Small intestine (tissue), 7 donors: Measurements from ENCODE around the gene RIMBP2. TPM values are rescaled to one million over a fixed set of nuclear protein-coding genes. Genes with fewer than 3 reads are reported as not detected.
"Not testable (repeated sequence)": the region's sequence is repeated elsewhere in the genome, so short reads cannot be mapped to it uniquely, and the experiment has no call there.

ENCODE experiments used
- DNase-seq, 2 donors: peaks; one replicate each; pipeline versions ENCODE4 v3.0.0 to v3.0.0-alpha.2; 2013
- FAIRE-seq: peaks from 2 replicates; lab custom pipeline; 2012; peaks lifted over from hg19 to GRCh38; lab: Jason Lieb, UNC
- H3K27ac ChIP-seq, 3 donors: one replicate each; pipeline ENCODE4 v1.5.1; 2013; ENCODE audit warnings: low read length in 2 of 3, mild to moderate bottlenecking in 2 of 3, control low read depth in 1 of 3, inconsistent platforms in 1 of 3, low read depth in 1 of 3, moderate library complexity in 1 of 3
- H3K27me3 ChIP-seq, 3 donors: one replicate each; pipeline ENCODE4 v1.6.1; 2013; ENCODE audit warnings: low read length in 3 of 3, inconsistent platforms in 1 of 3; ENCODE audit not compliant: control insufficient read depth in 3 of 3, insufficient read depth in 3 of 3
- H3K36me3 ChIP-seq, 3 donors: one replicate each; pipeline ENCODE4 v1.6.1; 2013; ENCODE audit warnings: low read length in 3 of 3, inconsistent platforms in 1 of 3, low read depth in 1 of 3, mild to moderate bottlenecking in 1 of 3, moderate library complexity in 1 of 3; ENCODE audit not compliant: control insufficient read depth in 3 of 3, insufficient read depth in 2 of 3
- H3K4me1 ChIP-seq, 3 donors: one replicate each; pipeline ENCODE4 v1.6.1; 2013; ENCODE audit warnings: low read length in 2 of 3, inconsistent platforms in 1 of 3, low read depth in 1 of 3, mild to moderate bottlenecking in 1 of 3, moderate library complexity in 1 of 3; ENCODE audit not compliant: control insufficient read depth in 3 of 3, insufficient read depth in 2 of 3
- H3K4me3 ChIP-seq, 3 donors: one replicate each; pipeline ENCODE4 v1.5.1; 2013; ENCODE audit warnings: low read length in 3 of 3, control low read depth in 1 of 3, inconsistent platforms in 1 of 3, low read depth in 1 of 3, mild to moderate bottlenecking in 1 of 3, moderate library complexity in 1 of 3
- H3K9me3 ChIP-seq, 2 donors: one replicate each; pipeline ENCODE4 v1.6.1; 2013; ENCODE audit warnings: low read depth in 1 of 2, low read length in 1 of 2; ENCODE audit not compliant: control insufficient read depth in 2 of 2, insufficient read depth in 1 of 2
- WGBS, 3 donors: extraction: QIAGEN DNeasy Blood & Tissue Kit; methylation state at CpG; one replicate each; pipeline ENCODE4 v1.1.7; 2013; 5-methylcytosine and 5-hydroxymethylcytosine counted together
- polyA plus RNA-seq, 4 donors: library from polyadenylated mRNA; stranded (reverse) in 3 of 4; unstranded in 1 of 4; fragments of 200-250 nt in 3 of 4; fragments of 120-200 nt in 1 of 4; gene quantifications; one replicate each; pipeline versions ENCODE4 v1.2.1 to v1.2.3, GENCODE V29; 2013
- donor health status: healthy with polysubstance abuse.
- donor health status: control.
- donor health status: control.
- donor health status: Bipolar disorder and iron deficiency.
- donor health status: healthy.

Gene RIMBP2
- polyA plus RNA-seq, 4 donors, result 0.22 to 12.2 (median 2.3) TPM

DNA sequence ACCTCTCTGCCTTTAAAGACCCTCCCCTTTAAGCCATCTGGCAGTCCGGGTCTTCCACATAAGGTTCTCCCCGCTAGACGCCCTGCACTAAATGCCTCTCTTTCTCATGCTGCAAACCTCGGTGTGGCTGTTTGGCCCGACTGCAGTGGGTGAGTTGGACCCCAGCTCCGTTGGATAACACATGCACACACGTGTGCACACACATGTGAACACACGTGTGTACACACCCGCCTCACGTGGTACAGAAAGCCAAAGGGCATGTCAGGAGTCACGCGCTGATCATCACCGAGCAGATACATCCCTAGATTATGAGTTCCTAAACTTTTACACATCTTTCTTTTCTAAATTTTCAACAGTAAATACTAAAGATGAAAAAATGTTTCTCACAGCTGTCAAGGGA lies 68.3 kb downstream of the RIMBP2 start:
- H3K9me3 ChIP-seq, result no peaks in the 10 kb centered on the region
- no peaks in the 10 kb centered on the region for H3K4me1 ChIP-seq
- no peak for DNase-seq
- H3K27me3 ChIP-seq, result no peaks in the 10 kb centered on the region
- FAIRE-seq, result no peak
- 78 to 86% (median 84%) methylated on average over 13 of the region's 13 CpGs for WGBS, 3 donors
- no peak overlapping the region for H3K27ac ChIP-seq
- H3K4me3 ChIP-seq, result no peak overlapping the region
- no peaks in the 10 kb centered on the region for H3K36me3 ChIP-seq

DNA sequence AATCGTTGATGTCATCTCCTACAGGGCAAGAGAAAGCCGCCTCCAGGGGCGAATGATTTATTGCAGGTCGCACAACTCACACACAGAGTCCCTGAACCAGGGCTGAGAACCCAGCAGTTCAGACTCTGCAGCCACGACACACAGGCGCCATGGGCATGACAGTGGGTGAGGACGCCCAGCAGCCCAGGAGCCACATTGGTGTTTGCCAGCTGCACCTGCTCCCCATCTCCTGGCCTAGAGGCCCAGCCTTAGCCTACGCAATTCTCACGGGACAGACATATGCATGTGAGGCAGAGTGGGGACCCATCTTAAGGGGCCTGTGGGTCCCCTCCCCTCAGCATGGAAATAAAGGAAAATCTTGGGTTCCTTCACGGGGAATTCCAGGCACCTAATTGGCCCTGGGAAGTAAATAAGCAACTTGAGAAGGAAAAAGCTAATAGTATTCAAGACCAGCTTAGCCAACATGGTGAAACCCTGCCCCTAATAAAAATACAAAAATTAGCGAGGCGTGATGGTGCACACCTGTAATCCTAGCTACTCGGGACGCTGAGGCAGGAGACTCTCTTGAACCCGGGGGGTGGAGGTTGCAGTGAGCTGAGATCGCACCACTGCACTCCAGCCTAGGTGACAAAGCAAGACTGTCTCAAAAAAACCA lies 69.3 kb downstream of the RIMBP2 start:
- no peaks in the 10 kb centered on the region for H3K9me3 ChIP-seq
- FAIRE-seq (no peak), DNase-seq (no peak)
- 81 to 86% (median 84%) methylated on average over 16 of the region's 16 CpGs for WGBS, 3 donors
- H3K4me3 ChIP-seq, result no peak overlapping the region
- H3K36me3 ChIP-seq, result no peaks in the 10 kb centered on the region
- no peaks in the 10 kb centered on the region for H3K4me1 ChIP-seq
- H3K27me3 ChIP-seq, result no peaks in the 10 kb centered on the region
- no peak overlapping the region for H3K27ac ChIP-seq

DNA sequence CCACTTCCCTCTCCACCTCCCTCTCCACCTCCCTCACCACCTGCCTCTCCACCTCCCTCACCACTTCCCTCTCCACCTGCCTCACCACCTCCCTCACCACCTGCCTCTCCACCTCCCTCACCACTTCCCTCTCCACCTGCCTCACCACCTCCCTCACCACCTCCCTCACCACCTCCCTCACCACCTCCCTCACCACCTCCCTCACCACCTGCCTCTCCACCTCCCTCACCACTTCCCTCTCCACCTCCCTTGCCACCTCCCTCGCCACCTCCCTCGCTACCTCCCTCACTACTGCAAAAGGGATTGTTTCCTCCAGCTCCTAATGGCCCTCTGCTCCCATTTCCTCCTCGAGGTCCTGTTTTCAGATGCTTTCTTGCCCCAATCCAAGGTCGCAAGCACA lies 69.9 kb downstream of the RIMBP2 start:
- not testable (repeated sequence) for H3K27ac ChIP-seq, H3K27me3 ChIP-seq, H3K36me3 ChIP-seq, H3K4me1 ChIP-seq, H3K9me3 ChIP-seq, H3K4me3 ChIP-seq, DNase-seq
- WGBS, 3 donors, result 51 to 70% (median 67%) methylated on average over 4 of the region's 4 CpGs
- peak; percentile 95 for FAIRE-seq

DNA sequence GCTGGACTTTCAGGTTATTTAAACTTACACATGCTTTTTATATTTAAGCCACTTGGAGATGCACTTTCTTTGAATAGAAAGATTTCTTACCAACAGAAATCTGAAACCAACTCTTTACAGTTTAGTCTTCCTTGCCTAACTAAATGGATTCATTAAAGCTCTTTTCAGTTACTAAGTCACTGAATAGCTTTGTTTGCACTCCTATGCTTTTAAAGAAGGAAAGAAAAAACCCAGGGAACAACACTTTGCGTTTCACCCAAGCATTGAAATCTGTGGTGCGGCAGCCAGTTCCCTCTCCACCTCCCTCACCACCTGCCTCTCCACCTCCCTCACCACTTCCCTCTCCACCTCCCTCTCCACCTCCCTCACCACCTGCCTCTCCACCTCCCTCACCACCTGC lies 70.3 kb downstream of the RIMBP2 start:
- no peak overlapping the region for H3K27ac ChIP-seq
- no peaks in the 10 kb centered on the region for H3K36me3 ChIP-seq
- H3K4me1 ChIP-seq, result no peaks in the 10 kb centered on the region
- H3K27me3 ChIP-seq, result no peaks in the 10 kb centered on the region
- H3K9me3 ChIP-seq, result no peaks in the 10 kb centered on the region
- DNase-seq (no peak), FAIRE-seq (no peak)
- WGBS, 3 donors, result 41 to 73% (median 52%) methylated on average over 2 of the region's 2 CpGs
- H3K4me3 ChIP-seq, result no peak overlapping the region

DNA sequence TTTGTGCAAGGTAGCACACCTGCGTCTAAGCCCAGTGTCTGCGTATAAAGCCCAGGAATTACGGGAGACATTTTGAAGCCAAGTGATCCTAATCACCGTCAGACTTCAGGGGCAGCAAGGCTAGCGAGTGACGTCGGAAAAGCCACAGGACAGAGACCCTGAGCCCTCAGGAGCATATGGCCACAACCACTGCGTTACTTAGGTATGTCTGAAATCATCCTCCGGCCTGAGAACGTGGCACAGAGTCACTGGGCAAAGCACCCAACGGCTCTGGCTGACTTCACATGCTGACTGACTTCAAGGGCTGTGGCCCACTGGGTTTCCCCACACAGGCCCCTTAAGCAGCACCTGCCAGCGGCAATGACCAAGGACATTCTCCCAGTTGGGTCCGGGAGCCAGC lies 71.5 kb downstream of the RIMBP2 start:
- no peak overlapping the region for H3K27ac ChIP-seq
- FAIRE-seq (no peak), DNase-seq (no peak)
- H3K4me3 ChIP-seq, result no peak overlapping the region
- H3K27me3 ChIP-seq, result no peaks in the 10 kb centered on the region
- no peaks in the 10 kb centered on the region for H3K9me3 ChIP-seq
- H3K36me3 ChIP-seq, result no peaks in the 10 kb centered on the region
- H3K4me1 ChIP-seq, result no peaks in the 10 kb centered on the region
- 83 to 92% (median 88%) methylated on average over 13 of the region's 13 CpGs for WGBS, 3 donors

DNA sequence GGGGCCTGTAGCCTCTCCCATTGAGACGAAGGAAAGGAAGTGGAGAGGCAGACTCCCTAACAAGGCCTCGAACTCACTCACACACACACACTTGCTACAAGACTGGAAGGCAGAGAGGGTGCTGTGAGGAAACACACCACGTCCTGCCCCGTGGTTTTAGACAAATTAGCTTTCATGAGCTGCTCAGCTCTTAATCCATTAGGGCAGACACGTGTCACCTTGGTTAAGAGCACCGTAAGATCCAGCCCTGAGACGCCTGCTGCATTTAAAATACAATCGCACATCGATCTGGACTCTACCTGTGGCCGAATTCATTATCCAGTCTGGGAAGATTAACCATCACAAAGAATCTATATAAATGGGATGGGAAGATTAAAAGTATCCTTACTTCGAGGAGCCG lies 72.0 kb downstream of the RIMBP2 start:
- no peaks in the 10 kb centered on the region for H3K4me1 ChIP-seq
- no peak for FAIRE-seq
- no peak overlapping the region for H3K4me3 ChIP-seq
- no peak for DNase-seq
- H3K27ac ChIP-seq, result no peak overlapping the region
- WGBS, 3 donors, result 74 to 81% (median 81%) methylated on average over 12 of the region's 12 CpGs
- no peaks in the 10 kb centered on the region for H3K9me3 ChIP-seq
- H3K27me3 ChIP-seq, result no peaks in the 10 kb centered on the region
- no peaks in the 10 kb centered on the region for H3K36me3 ChIP-seq

DNA sequence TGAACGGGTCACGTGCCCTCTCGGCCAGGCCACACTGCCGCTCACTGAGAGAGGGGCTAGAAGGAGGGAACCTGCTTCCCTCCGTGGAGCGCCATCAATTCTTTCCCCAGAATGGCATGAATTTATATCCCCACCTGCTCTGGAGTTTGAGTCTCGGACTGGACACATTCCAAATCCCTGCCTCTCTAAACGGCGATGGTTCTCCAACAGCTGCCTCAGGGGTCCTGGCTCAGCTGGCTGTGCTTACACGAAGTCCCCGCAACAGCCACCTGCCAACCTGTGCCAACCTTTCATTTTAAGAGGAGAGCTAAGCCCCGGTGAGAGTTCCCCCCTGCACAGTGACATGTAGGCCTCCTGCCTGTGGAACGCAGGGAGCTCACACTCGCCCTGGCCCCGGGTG lies 73.2 kb downstream of the RIMBP2 start:
- FAIRE-seq, result no peak
- no peak for DNase-seq
- Histone ChIP-seq H3K27me3 (no peaks in the 10 kb centered on the region), H3K27ac (no peak overlapping the region), H3K9me3 (no peaks in the 10 kb centered on the region), H3K4me3 (no peak overlapping the region), H3K36me3 (no peaks in the 10 kb centered on the region), H3K4me1 (no peaks in the 10 kb centered on the region)
- WGBS, 3 donors, result 88 to 90% (median 89%) methylated on average over 15 of the region's 15 CpGs

DNA sequence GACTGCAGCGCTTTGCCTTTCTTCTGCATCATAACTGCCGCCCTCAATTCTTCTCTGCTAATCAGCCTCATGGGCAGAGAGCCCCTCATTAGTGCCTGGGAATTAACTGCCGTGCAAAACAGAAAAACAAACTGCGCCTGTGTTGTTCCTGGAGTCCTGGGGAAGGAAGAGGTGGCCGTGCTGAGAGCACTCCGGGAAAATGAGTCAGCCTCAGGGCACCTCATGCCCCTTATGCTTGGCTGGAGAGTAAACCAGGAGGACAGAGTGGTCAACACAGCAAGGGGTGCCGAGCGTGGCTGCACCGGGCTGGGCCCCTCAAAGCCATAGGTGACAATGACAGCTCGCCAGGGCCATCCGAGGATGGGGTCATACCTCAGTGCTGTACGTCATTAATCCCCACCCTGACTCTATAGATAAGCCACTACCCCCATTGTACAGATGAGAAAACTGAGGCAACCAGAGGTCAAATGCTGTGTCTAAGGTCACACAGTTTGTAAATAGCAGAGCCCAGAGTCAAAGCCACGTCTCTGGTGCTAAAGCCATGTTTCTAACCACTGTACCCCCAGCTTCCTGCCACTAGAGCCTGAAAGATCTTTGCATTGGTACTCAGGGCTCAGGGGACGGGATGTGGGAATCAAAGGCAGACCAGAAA lies 74.4 kb downstream of the RIMBP2 start:
- FAIRE-seq, result no peak
- WGBS, 3 donors, result 83 to 86% (median 84%) methylated on average over 14 of the region's 14 CpGs
- DNase-seq, result no peak
- Histone ChIP-seq H3K4me1 (no peaks in the 10 kb centered on the region), H3K27me3 (no peaks in the 10 kb centered on the region), H3K9me3 (no peaks in the 10 kb centered on the region), H3K27ac (no peak overlapping the region), H3K36me3 (no peaks in the 10 kb centered on the region), H3K4me3 (no peak overlapping the region)
